Measurements from ENCODE around the gene ODC1. TPM values are rescaled to one million over a fixed set of nuclear protein-coding genes. Genes with fewer than 3 reads are reported as not detected.

Gene ODC1
- total RNA-seq, 1 experiment from 2014 or later = 277 TPM

DNA sequence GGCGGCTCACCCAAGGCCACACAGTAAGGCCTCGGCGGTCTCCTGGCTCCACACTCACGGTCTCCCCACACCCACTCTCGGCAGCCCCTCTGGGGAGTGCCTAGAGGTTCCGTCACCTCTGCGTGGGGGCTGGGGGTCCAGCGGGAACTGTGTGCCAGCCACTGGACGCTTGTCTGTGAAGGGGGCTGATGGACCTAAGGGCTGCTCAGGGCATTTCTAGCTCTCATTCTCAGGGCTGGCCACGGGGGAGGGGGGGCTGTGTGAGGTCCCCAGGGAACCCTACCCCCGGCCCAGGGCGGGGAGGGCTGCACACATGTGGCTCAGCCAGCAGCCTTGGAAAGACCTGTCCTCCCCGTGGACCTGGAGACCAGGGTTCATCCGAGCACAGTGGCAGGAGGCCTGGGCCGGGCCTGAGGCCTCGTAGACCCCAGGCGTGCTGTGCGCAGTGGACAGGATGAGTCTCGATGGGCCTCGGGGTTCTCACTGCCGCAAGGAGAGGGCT is 27.1 kb upstream of the ODC1 start:
- H3K27me3 Mint-ChIP-seq (ENCODE audit: insufficient read depth, unreplicated experiment) = no peaks in the 10 kb centered on the region
- H3K27ac Mint-ChIP-seq (ENCODE audit: unreplicated experiment) = peak overlapping the region; percentile 72
- no peaks in the 10 kb centered on the region for H3K9me3 ChIP-seq
- ChIA-PET CTCF (no interaction called here), POLR2A (no interaction called here)
- no peaks in the 10 kb centered on the region for H3K36me3 Mint-ChIP-seq (ENCODE audit: insufficient read depth, unreplicated experiment)
- no peak overlapping the region for H3K4me3 ChIP-seq (ENCODE audit: low read depth, low read length)
- H3K9me3 Mint-ChIP-seq (ENCODE audit: unreplicated experiment) = no peaks in the 10 kb centered on the region
- no peak overlapping the region for H3K4me3 Mint-ChIP-seq (ENCODE audit: unreplicated experiment)
- TF ChIP-seq, protein P1, sequence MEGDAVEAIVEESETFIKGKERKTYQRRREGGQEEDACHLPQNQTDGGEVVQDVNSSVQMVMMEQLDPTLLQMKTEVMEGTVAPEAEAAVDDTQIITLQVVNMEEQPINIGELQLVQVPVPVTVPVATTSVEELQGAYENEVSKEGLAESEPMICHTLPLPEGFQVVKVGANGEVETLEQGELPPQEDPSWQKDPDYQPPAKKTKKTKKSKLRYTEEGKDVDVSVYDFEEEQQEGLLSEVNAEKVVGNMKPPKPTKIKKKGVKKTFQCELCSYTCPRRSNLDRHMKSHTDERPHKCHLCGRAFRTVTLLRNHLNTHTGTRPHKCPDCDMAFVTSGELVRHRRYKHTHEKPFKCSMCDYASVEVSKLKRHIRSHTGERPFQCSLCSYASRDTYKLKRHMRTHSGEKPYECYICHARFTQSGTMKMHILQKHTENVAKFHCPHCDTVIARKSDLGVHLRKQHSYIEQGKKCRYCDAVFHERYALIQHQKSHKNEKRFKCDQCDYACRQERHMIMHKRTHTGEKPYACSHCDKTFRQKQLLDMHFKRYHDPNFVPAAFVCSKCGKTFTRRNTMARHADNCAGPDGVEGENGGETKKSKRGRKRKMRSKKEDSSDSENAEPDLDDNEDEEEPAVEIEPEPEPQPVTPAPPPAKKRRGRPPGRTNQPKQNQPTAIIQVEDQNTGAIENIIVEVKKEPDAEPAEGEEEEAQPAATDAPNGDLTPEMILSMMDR (IDR thresholded peaks at IDR 0.05; ENCODE audit: insufficient read depth in 1 of 2, low read depth in 1 of 2, low read length in 1 of 2, severe bottlenecking in 1 of 2, unreplicated experiment in 1 of 2) = no peak
- intact Hi-C loops (cut with micrococcal nuclease; ENCODE audit: unreplicated experiment) = no loop called here
- H3K4me1 ChIP-seq = peaks cover 6% of the 10 kb centered on the region; the same call in 1 of the 2 replicates
- no TSS peak for BruUV-seq (replicated peaks)
- no peak for DNase-seq
- peaks cover 7% of the 10 kb centered on the region for H3K4me1 Mint-ChIP-seq (ENCODE audit: low read depth, unreplicated experiment)
- no peaks in the 10 kb centered on the region for H3K36me3 ChIP-seq (ENCODE audit: control insufficient read depth, insufficient read depth, low read length)
- H3K27me3 ChIP-seq (replicated peaks; ENCODE audit: control insufficient read depth, insufficient read depth, low read length) = no peaks in the 10 kb centered on the region

DNA sequence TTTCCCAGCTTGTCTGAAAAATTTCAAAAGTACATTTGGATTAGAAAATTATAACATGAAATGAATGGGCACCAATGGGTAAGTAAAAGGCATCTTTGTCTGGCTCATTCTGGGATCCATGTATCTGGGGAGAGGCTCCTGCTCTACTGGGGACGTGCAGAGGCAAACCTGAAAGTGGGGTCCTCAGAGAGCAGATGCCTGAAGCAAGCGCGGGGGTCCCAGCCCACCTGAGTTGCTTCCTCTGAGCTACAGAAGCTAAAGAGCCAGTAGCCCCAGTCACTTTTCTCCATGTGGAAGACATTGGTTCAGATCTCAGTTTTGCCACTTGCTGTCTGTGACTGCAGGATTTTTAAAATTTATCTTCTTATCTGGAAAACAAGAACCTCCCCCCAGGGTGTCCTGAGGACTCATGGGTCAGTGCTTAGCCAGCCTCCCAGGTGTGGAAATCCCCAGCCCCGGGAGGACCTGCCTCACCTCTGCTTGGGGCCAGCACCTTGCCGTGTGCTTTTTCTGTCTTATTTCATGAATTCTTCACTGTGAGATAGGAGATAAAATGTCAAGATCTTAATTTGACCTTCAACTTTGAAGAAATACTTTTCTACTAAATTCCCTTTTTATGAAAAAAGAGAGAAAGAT is 25.1 kb upstream of the ODC1 start:
- DNase-seq = no peak
- intact Hi-C loops (cut with micrococcal nuclease; ENCODE audit: unreplicated experiment) = no loop called here
- Mint-ChIP-seq H3K27me3 (ENCODE audit: insufficient read depth, unreplicated experiment) (no peaks in the 10 kb centered on the region), H3K9me3 (ENCODE audit: unreplicated experiment) (no peaks in the 10 kb centered on the region), H3K27ac (ENCODE audit: unreplicated experiment) (no peak overlapping the region), H3K4me3 (ENCODE audit: unreplicated experiment) (no peak overlapping the region), H3K4me1 (ENCODE audit: low read depth, unreplicated experiment) (peaks cover 7% of the 10 kb centered on the region), H3K36me3 (ENCODE audit: insufficient read depth, unreplicated experiment) (no peaks in the 10 kb centered on the region)
- H3K9me3 ChIP-seq = no peaks in the 10 kb centered on the region
- no peaks in the 10 kb centered on the region for H3K27me3 ChIP-seq (replicated peaks; ENCODE audit: control insufficient read depth, insufficient read depth, low read length)
- H3K4me1 ChIP-seq = peaks cover 6% of the 10 kb centered on the region; the same call in 1 of the 2 replicates
- no TSS peak for BruUV-seq (replicated peaks)
- CTCF ChIA-PET = interaction anchor here (0.7 kb wide), 1 partner anchor 23 kb away, joined by 4 read pairs; no protein-coding TSS in a partner anchor
- TF ChIP-seq, protein P1 (IDR thresholded peaks at IDR 0.05; ENCODE audit: insufficient read depth in 1 of 2, low read depth in 1 of 2, low read length in 1 of 2, severe bottlenecking in 1 of 2, unreplicated experiment in 1 of 2) = no peak
- POLR2A ChIA-PET = no interaction called here
- no peaks in the 10 kb centered on the region for H3K36me3 ChIP-seq (ENCODE audit: control insufficient read depth, insufficient read depth, low read length)
- H3K4me3 ChIP-seq (ENCODE audit: low read depth, low read length) = no peak overlapping the region

DNA sequence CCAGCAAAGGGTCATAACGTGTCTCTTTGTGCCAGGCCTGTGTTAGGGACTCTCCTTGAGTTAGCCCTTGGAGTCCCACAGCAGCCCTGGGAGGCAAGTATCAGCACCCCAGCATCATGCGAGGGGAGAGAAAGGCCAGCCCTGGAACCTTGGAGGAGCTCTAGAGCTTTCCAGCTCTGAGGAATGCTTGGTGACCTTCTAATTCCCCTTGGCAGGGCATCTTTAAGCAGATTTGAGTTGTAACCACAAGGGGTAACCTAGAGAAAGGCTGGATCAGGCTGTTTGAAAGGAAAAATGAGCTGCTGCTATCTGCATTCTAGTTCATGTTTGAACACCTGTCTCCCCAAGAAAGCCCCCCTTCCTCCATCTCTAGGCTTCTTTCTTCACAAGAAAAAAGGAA is 23.8 kb upstream of the ODC1 start:
- H3K4me1 ChIP-seq = peaks cover 6% of the 10 kb centered on the region; the same call in 1 of the 2 replicates
- intact Hi-C loops (cut with micrococcal nuclease; ENCODE audit: unreplicated experiment) = no loop called here
- H3K4me3 Mint-ChIP-seq (ENCODE audit: unreplicated experiment) = no peak overlapping the region
- no peaks in the 10 kb centered on the region for H3K36me3 ChIP-seq (ENCODE audit: control insufficient read depth, insufficient read depth, low read length)
- H3K27me3 Mint-ChIP-seq (ENCODE audit: insufficient read depth, unreplicated experiment) = no peaks in the 10 kb centered on the region
- no peak overlapping the region for H3K27ac Mint-ChIP-seq (ENCODE audit: unreplicated experiment)
- no peaks in the 10 kb centered on the region for H3K9me3 Mint-ChIP-seq (ENCODE audit: unreplicated experiment)
- H3K9me3 ChIP-seq = no peaks in the 10 kb centered on the region
- no peaks in the 10 kb centered on the region for H3K36me3 Mint-ChIP-seq (ENCODE audit: insufficient read depth, unreplicated experiment)
- H3K27me3 ChIP-seq (replicated peaks; ENCODE audit: control insufficient read depth, insufficient read depth, low read length) = no peaks in the 10 kb centered on the region
- H3K4me1 Mint-ChIP-seq (ENCODE audit: low read depth, unreplicated experiment) = peaks cover 2% of the 10 kb centered on the region
- ChIA-PET POLR2A (no interaction called here), CTCF (interaction anchor here (0.8 to 1.1 kb wide), 2 partner anchors 11 to 22 kb away, joined by 3 to 5 read pairs; no protein-coding TSS in a partner anchor)
- H3K4me3 ChIP-seq (ENCODE audit: low read depth, low read length) = no peak overlapping the region
- no TSS peak for BruUV-seq (replicated peaks)
- TF ChIP-seq, protein P1 (IDR thresholded peaks at IDR 0.05; ENCODE audit: insufficient read depth in 1 of 2, low read depth in 1 of 2, low read length in 1 of 2, severe bottlenecking in 1 of 2, unreplicated experiment in 1 of 2) = peak in 1 of 2 experiments; percentile 22
- no peak for DNase-seq
